Liver (tissue), 9 donors: ENCODE results near the gene PCNT. TPM values are rescaled to one million over a fixed set of nuclear protein-coding genes. Genes with fewer than 3 reads are reported as not detected.

Experiments
- DNase-seq: peaks from one replicate; pipeline ENCODE4 v3.0.0-alpha.2; 2017; ENCODE audit warnings: low spot score
- H3K27ac ChIP-seq, 2 donors: one replicate each; pipeline ENCODE4 v1.7.0; 2013; ENCODE audit warnings: inconsistent platforms in 2 of 2, low read length in 2 of 2, control low read depth in 1 of 2, low read depth in 1 of 2, mild to moderate bottlenecking in 1 of 2
- H3K27me3 ChIP-seq, 4 donors: one replicate each; pipeline versions ENCODE4 v1.6.1 to v1.7.0; 2013; ENCODE audit warnings: low read length in 3 of 4, inconsistent platforms in 1 of 4, mild to moderate bottlenecking in 1 of 4, moderate library complexity in 1 of 4; ENCODE audit not compliant: control insufficient read depth in 4 of 4, insufficient read depth in 4 of 4
- H3K36me3 ChIP-seq, 4 donors: one replicate each; pipeline versions ENCODE4 v1.6.1 to v1.7.0; 2013; ENCODE audit warnings: low read length in 3 of 4, mild to moderate bottlenecking in 3 of 4, low read depth in 1 of 4, moderate library complexity in 1 of 4; ENCODE audit not compliant: control insufficient read depth in 4 of 4, insufficient read depth in 3 of 4
- H3K4me1 ChIP-seq, 4 donors: one replicate each; pipeline versions ENCODE4 v1.6.1 to v1.7.0; 2013; ENCODE audit warnings: low read length in 3 of 4, mild to moderate bottlenecking in 3 of 4, moderate library complexity in 1 of 4; ENCODE audit not compliant: control insufficient read depth in 4 of 4, insufficient read depth in 4 of 4
- H3K4me3 ChIP-seq, 3 donors: one replicate each; pipeline versions ENCODE4 v1.6.1 to v1.7.0; 2013; ENCODE audit warnings: low read length in 3 of 3, control low read depth in 1 of 3, low read depth in 1 of 3, mild to moderate bottlenecking in 1 of 3
- H3K9ac ChIP-seq, 2 donors: one replicate each; pipeline ENCODE4 v1.7.0; 2013; ENCODE audit warnings: low read length in 2 of 2, mild to moderate bottlenecking in 2 of 2, moderate library complexity in 2 of 2, control low read depth in 1 of 2, low read depth in 1 of 2
- H3K9me3 ChIP-seq, 4 donors: one replicate each; pipeline versions ENCODE4 v1.6.1 to v1.7.0; 2013; ENCODE audit warnings: low read length in 3 of 4; ENCODE audit not compliant: control insufficient read depth in 4 of 4
- ATF3 ChIP-seq: IDR thresholded peaks from 2 replicates; pipeline ENCODE4 v1.6.1; 2016; ENCODE audit warnings: antibody characterized with exemption
- EGR1 ChIP-seq, 2 donors: IDR thresholded peaks; 2 replicates each; pipeline ENCODE4 v1.6.1; 2016 to 2018; ENCODE audit warnings: antibody characterized with exemption in 2 of 2, low read depth in 2 of 2
- FOXA1 ChIP-seq: IDR thresholded peaks from 2 replicates; pipeline ENCODE4 v1.6.1; 2016; ENCODE audit warnings: antibody characterized with exemption
- FOXA2 ChIP-seq: IDR thresholded peaks from 2 replicates; pipeline ENCODE4 v1.6.1; 2016; ENCODE audit warnings: antibody characterized with exemption
- GABPA ChIP-seq, 2 donors: IDR thresholded peaks in 1 of 2; conservative IDR thresholded peaks in 1 of 2; 2 replicates each; pipeline ENCODE4 v1.6.1; 2016; ENCODE audit warnings: antibody characterized with exemption in 2 of 2, mild to moderate bottlenecking in 1 of 2, moderate library complexity in 1 of 2
- HNF4A ChIP-seq, 2 donors: conservative IDR thresholded peaks; 2 replicates each; pipeline ENCODE4 v1.6.1; 2016; ENCODE audit warnings: antibody characterized with exemption in 2 of 2, mild to moderate bottlenecking in 2 of 2
- HNF4G ChIP-seq: IDR thresholded peaks from 2 replicates; pipeline ENCODE4 v1.6.1; 2016; ENCODE audit warnings: antibody characterized with exemption
- JUND ChIP-seq, 2 donors: IDR thresholded peaks; 2 replicates each; pipeline ENCODE4 v1.6.1; 2016; ENCODE audit warnings: antibody characterized with exemption in 2 of 2
- MAX ChIP-seq: IDR thresholded peaks from 2 replicates; pipeline ENCODE4 v1.6.1; 2016; ENCODE audit warnings: antibody characterized with exemption
- NR2F2 ChIP-seq: IDR thresholded peaks from 2 replicates; pipeline ENCODE4 v1.6.1; 2016; ENCODE audit warnings: antibody characterized with exemption
- RAD21 ChIP-seq, 2 donors: IDR thresholded peaks; 2 replicates each; pipeline ENCODE4 v1.6.1; 2016; ENCODE audit warnings: antibody characterized with exemption in 2 of 2, mild to moderate bottlenecking in 2 of 2
- RXRA ChIP-seq, 2 donors: IDR thresholded peaks; 2 replicates each; pipeline ENCODE4 v1.6.1; 2017 to 2018; ENCODE audit warnings: antibody characterized with exemption in 2 of 2, mild to moderate bottlenecking in 1 of 2
- SP1 ChIP-seq: IDR thresholded peaks from 2 replicates; pipeline ENCODE4 v1.6.1; 2018; ENCODE audit warnings: antibody characterized with exemption, mild to moderate bottlenecking
- TAF1 ChIP-seq: conservative IDR thresholded peaks from 2 replicates; pipeline ENCODE4 v1.6.1; 2016; ENCODE audit warnings: antibody characterized with exemption, mild to moderate bottlenecking
- YY1 ChIP-seq: IDR thresholded peaks from 2 replicates; pipeline ENCODE4 v1.6.1; 2016; ENCODE audit warnings: antibody characterized with exemption, mild to moderate bottlenecking
- WGBS: extraction: QIAGEN DNeasy Blood & Tissue Kit; methylation state at CpG from one replicate; pipeline ENCODE4 v1.1.7; 2013; 5-methylcytosine and 5-hydroxymethylcytosine counted together
- polyA plus RNA-seq, 2 donors: library from polyadenylated mRNA; stranded (reverse) in 1 of 2; unstranded in 1 of 2; fragments of 200-250 nt in 1 of 2; fragments of >200 nt in 1 of 2; fragmentation: Nextera tagmentation in 1 of 2; extraction: Ambion mirVana in 1 of 2; gene quantifications; one replicate each; pipeline versions ENCODE4 v1.2.1 to v1.2.3, GENCODE V29; 2013 to 2015
- total RNA-seq, 2 donors: library from RNA; depleted of rRNA; stranded (reverse); fragments of >200 nt; gene quantifications; one replicate each; pipeline ENCODE4 v1.2.3, GENCODE V29; 2014
- TF ChIP-seq, protein P1 (sequence below): IDR thresholded peaks from 2 replicates; pipeline ENCODE4 v1.6.1; 2016; ENCODE audit warnings: antibody characterized with exemption, mild to moderate bottlenecking
- TF ChIP-seq, protein P2 (sequence below): IDR thresholded peaks from 2 replicates; pipeline ENCODE4 v1.6.1; 2016; ENCODE audit warnings: antibody characterized with exemption
- donor health status: healthy.
- donor health status: healthy.
- donor health status: healthy.
- donor health status: healthy.
- donor health status: healthy.

Gene PCNT
- total and polyA plus RNA-seq, 4 donors, result 6.7 to 36.8 (median 15.2) TPM

GRCh38 chr21:46350981-46351380, 27.0 kb downstream of the PCNT start:
- Histone ChIP-seq H3K4me3 (no peak overlapping the region), H3K27me3 (no peaks in the 10 kb centered on the region), H3K9me3 (no peaks in the 10 kb centered on the region), H3K9ac (no peak overlapping the region), H3K27ac (no peak overlapping the region), H3K4me1 (no peaks in the 10 kb centered on the region), H3K36me3 (peaks cover 21 to 84% (median 37%) of the 10 kb centered on the region in 4 donors)
- WGBS, result 90% methylated on average over 13 of the region's 13 CpGs
- DNase-seq, result no peak
- TF ChIP-seq MAX (no peak), NR2F2 (no peak), GABPA (IDR thresholded peaks at IDR 0.05 in 1 of 2, conservative IDR thresholded peaks at IDR 0.05 in 1 of 2) (no peak), JUND (IDR thresholded peaks at IDR 0.05) (no peak), YY1 (no peak), EGR1 (IDR thresholded peaks at IDR 0.05; ENCODE audit: low read depth in 2 of 2) (no peak), FOXA2 (no peak)
- TF ChIP-seq, protein P1, sequence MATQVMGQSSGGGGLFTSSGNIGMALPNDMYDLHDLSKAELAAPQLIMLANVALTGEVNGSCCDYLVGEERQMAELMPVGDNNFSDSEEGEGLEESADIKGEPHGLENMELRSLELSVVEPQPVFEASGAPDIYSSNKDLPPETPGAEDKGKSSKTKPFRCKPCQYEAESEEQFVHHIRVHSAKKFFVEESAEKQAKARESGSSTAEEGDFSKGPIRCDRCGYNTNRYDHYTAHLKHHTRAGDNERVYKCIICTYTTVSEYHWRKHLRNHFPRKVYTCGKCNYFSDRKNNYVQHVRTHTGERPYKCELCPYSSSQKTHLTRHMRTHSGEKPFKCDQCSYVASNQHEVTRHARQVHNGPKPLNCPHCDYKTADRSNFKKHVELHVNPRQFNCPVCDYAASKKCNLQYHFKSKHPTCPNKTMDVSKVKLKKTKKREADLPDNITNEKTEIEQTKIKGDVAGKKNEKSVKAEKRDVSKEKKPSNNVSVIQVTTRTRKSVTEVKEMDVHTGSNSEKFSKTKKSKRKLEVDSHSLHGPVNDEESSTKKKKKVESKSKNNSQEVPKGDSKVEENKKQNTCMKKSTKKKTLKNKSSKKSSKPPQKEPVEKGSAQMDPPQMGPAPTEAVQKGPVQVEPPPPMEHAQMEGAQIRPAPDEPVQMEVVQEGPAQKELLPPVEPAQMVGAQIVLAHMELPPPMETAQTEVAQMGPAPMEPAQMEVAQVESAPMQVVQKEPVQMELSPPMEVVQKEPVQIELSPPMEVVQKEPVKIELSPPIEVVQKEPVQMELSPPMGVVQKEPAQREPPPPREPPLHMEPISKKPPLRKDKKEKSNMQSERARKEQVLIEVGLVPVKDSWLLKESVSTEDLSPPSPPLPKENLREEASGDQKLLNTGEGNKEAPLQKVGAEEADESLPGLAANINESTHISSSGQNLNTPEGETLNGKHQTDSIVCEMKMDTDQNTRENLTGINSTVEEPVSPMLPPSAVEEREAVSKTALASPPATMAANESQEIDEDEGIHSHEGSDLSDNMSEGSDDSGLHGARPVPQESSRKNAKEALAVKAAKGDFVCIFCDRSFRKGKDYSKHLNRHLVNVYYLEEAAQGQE, result no peak

DNA sequence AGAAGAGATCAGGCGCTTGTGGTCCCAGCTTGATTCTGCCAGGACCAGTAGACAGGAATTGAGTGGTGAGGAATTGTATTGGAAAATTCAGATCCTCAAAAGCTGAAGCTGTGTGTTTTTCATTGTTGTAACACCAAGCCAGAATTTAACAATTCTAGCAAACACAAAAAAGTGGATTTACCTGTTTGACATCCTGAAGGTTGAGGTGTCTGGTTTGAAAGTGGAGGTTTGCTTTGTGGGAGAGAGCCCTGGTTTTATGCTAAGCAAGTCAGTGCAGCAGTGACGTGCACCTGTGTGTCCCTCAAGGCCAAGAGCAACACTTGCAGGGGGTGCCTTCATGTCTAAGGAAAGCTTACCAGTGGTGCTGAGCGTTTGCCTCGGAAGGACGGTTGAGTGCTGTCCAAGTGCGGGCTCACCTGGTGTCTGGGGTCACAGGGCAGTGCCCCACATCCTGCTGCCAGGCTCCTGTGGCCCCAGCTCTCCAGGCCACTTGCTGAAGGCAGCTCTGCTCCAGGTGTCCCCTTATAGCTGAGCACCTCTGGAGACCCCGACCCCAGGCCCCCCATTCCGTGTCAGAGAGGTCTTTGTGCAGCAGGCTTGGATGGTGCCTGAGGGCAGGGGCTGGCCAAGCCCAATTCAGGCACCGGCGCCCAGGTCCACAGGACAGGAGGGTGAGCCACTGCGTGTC, 27.7 kb downstream of the PCNT start:
- DNase-seq, result no peak
- H3K4me3 ChIP-seq, result no peak overlapping the region
- H3K4me1 ChIP-seq, result no peaks in the 10 kb centered on the region
- H3K36me3 ChIP-seq, result peaks cover 23 to 84% (median 40%) of the 10 kb centered on the region in 4 donors
- H3K27me3 ChIP-seq, result no peaks in the 10 kb centered on the region
- H3K9ac ChIP-seq, result no peak overlapping the region
- H3K27ac ChIP-seq, result no peak overlapping the region
- no peaks in the 10 kb centered on the region for H3K9me3 ChIP-seq
- WGBS, result 98% methylated on average over 11 of the region's 11 CpGs
- TF ChIP-seq, protein P2, sequence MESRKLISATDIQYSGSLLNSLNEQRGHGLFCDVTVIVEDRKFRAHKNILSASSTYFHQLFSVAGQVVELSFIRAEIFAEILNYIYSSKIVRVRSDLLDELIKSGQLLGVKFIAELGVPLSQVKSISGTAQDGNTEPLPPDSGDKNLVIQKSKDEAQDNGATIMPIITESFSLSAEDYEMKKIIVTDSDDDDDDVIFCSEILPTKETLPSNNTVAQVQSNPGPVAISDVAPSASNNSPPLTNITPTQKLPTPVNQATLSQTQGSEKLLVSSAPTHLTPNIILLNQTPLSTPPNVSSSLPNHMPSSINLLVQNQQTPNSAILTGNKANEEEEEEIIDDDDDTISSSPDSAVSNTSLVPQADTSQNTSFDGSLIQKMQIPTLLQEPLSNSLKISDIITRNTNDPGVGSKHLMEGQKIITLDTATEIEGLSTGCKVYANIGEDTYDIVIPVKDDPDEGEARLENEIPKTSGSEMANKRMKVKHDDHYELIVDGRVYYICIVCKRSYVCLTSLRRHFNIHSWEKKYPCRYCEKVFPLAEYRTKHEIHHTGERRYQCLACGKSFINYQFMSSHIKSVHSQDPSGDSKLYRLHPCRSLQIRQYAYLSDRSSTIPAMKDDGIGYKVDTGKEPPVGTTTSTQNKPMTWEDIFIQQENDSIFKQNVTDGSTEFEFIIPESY, result no peak

DNA sequence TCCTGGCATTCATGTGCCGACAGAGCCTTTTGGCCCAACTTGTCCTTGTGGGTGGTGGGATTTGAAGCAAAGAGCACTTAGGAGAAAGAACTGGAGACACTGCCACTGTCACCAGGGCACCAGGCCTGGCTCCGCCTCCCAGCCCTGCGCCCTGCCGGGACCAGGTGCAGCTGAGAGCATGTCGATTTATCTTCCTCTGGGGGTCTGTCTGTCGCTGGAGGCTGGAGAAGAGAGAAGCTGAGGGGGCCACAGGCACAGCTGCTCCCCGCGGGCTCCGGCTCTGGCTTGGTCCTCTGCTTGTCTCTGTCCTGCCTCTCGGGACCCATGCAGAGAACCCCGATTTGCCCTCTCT, 28.2 kb downstream of the PCNT start:
- Histone ChIP-seq H3K27ac (no peak overlapping the region), H3K27me3 (no peaks in the 10 kb centered on the region), H3K9me3 (no peaks in the 10 kb centered on the region), H3K9ac (no peak overlapping the region), H3K4me3 (no peak overlapping the region), H3K36me3 (peaks cover 24 to 84% (median 39%) of the 10 kb centered on the region in 4 donors), H3K4me1 (no peaks in the 10 kb centered on the region)
- over 99% methylated on average over 11 of the region's 11 CpGs for WGBS
- DNase-seq, result no peak
- TF ChIP-seq TAF1, result no peak
- no peak for TF ChIP-seq HNF4G
- no peak for TF ChIP-seq GABPA (IDR thresholded peaks at IDR 0.05 in 1 of 2, conservative IDR thresholded peaks at IDR 0.05 in 1 of 2)
- TF ChIP-seq, protein P2, result no peak
- TF ChIP-seq MAX, result no peak
- no peak for TF ChIP-seq YY1
- no peak for TF ChIP-seq SP1
- TF ChIP-seq NR2F2, result no peak
- no peak for TF ChIP-seq RAD21 (IDR thresholded peaks at IDR 0.05)
- no peak for TF ChIP-seq ATF3
- TF ChIP-seq JUND (IDR thresholded peaks at IDR 0.05), result no peak
- no peak for TF ChIP-seq FOXA1
- no peak for TF ChIP-seq HNF4A (conservative IDR thresholded peaks at IDR 0.05)
- TF ChIP-seq EGR1 (IDR thresholded peaks at IDR 0.05; ENCODE audit: low read depth in 2 of 2), result no peak
- TF ChIP-seq RXRA (IDR thresholded peaks at IDR 0.05), result no peak
